GM18951 (cell line): ENCODE data around the gene CLEC1A.

Experiments used
- POLR2A ChIP-seq: IDR thresholded peaks from 4 replicates; pipeline ENCODE4 v1.6.1; 2011; ENCODE audit warnings: mild to moderate bottlenecking; ENCODE audit not compliant: insufficient read length, insufficient read depth; ENCODE audit errors: extremely low read depth
- in situ Hi-C: fragments of 300-500 bp; cut with MboI; formaldehyde crosslinking; loops from one replicate; pipeline ENCODE4 v1.12.0; 2022; ENCODE audit warnings: low sequenced_read_pairs, mixed read lengths, inconsistent platforms; ENCODE audit not compliant: unreplicated experiment

The CLEC1A gene, protein sequence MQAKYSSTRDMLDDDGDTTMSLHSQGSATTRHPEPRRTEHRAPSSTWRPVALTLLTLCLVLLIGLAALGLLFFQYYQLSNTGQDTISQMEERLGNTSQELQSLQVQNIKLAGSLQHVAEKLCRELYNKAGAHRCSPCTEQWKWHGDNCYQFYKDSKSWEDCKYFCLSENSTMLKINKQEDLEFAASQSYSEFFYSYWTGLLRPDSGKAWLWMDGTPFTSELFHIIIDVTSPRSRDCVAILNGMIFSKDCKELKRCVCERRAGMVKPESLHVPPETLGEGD

DNA sequence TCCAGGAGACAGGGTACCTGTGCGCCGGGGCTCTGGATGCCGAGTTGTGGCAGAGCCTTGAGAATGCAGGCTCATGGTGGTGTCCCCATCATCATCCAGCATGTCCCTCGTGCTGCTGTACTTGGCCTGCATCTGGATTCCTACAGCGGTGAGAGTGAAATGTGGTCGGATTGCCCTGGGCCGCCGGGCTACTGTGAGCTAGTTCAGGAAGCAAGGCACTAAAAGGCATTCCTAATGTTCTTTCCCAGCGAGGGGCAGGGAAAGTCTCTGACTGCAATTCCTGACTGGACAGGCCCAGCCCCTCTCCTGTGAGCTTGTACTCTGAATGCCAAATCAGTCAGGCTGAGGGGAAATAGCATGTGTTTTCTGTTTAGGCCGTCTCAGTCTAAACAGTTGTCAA is at the start of gene CLEC1A:
CLEC1A (minus strand) TSS at position 195 of the 400 bp plus-strand sequence; CDS start at position 132, 63 bp downstream.
- TF ChIP-seq POLR2A: no peak
- in situ Hi-C loops: no loop called here

DNA sequence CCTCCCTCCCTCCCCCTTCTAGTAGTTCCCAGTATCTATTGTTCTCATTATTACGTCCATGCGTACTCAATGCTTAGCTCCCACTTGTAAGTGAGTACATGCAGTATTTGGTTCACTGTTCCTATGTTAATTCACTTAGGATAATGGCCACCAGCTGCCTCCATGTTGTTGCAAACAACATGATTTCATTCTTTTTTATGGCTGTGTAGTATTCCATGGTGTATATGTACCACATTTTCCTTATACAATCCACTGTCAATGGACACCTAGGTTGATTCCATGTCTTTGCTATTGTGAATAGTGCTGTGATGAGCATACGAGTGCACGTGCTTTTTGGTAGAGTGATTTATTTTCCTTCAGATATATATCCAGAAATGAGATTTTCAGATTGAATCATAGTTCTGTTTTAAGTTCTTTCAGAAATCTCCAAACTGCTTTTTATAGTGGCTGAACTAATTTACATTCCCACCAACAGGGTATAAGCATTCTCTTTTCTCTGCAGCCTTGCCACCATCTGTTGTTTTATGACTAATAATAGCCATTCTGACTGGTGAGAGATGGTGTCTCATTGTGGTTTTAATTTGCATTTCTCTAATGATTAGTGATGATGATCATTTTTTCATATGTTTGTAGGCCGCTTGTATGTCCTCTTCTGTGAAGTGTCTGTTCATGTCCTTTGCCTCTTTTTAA is 49.1 kb upstream of the CLEC1A start:
- in situ Hi-C loops: loop anchor here (10.0 to 25.0 kb wide), 3 partner anchors 123 to 511 kb away; no protein-coding TSS in a partner anchor
- TF ChIP-seq POLR2A: no peak

DNA sequence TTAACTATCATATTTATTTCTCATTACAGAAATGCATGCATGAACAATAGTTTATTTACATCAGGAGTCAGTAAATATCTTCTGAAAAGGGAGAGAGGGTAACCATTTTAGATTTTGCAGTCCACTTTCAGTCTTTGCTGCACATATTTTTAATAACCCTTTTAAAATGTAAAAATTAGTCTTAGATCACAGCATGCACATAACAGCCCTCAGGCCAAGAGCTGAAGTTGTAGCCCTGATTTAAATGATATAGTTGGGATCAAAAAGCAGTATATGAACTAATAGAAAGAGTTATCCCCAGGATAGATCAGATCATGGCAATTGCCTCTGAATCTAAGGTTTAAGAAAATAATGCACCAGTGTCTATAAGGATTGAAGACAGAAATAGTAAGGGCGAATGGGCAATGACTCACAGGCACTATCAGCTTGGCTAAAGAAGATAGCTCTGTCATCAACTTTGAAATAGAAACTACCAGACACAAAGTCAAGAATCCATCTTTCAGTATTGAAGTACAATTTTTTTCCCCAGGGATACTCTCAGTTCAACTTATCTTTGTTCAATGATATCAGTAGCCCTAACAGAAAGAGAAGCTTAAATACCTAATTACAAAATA is 44.3 kb upstream of the CLEC1A start:
- TF ChIP-seq POLR2A: no peak
- in situ Hi-C loops: loop anchor here (10.0 to 25.0 kb wide), 3 partner anchors 118 to 506 kb away; no protein-coding TSS in a partner anchor

DNA sequence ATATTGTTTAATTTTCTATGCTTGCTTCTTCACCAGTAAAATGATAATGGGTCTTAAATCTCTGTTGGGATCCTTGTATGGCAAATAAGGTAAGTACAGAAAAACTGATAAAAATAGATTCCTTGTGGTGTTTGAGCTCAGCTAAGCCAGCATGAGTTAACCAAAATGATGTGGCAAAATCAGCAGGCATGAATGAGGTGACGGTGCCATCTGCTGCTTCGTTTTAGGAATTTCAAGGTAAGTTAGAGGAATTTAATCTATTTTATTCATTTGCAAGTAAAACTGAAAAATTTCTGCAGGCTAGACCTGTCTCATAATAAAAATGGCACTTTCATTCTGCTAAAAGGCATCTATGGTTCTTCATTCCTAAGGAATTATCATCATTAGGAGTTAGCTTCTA is 41.2 kb upstream of the CLEC1A start:
- in situ Hi-C loops: loop anchor here (10.0 to 25.0 kb wide), 3 partner anchors 115 to 503 kb away; no protein-coding TSS in a partner anchor
- TF ChIP-seq POLR2A: no peak

DNA sequence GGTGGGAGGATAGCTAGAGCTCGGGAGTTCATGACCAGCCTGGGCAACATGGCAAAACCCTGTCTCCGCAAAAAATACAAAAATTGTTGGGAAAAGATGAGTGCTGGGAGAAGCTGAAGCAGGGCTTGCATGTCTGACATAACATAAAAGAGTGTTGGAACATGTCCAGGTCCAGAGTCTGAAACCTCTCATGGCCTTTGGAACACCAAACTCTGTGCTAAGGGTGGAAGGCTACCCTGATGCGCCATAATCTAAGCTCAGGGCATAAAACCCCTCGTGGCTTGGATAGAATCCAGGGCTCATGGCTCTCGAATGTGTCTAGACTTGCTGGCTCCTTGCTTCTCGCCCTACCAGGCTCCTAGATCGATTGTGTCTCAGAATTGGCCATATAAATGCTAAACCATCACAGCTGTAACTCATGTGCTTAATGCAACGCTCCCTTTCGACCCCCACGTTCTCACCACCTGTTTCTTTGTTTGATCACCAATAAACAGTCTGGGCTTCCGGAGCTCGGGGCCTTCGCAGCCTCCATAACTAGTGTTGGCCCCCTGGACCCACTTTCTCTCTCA is 37.9 kb upstream of the CLEC1A start:
- in situ Hi-C loops: loop anchor here (25.0 kb wide), 2 partner anchors 324 to 499 kb away; no protein-coding TSS in a partner anchor
- TF ChIP-seq POLR2A: no peak

DNA sequence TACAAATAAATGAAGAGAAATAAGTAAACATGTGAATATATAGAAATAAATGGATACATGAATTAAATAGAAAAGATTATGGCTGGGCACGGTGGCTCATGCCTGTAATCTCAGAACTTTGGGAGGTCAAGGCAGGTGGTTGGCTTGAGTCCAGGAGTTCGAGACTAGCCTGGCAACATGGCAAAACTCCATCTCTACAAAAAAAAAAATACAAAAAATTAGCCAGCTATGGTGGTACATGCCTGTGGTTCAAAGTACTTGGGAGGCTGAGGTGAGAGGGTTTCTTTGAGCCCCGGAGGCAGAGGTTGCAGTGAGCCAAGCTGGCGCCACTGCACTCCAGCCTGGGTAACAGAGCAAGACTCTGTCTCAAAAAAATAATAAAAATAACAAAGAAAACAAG is 36.3 kb upstream of the CLEC1A start:
- in situ Hi-C loops: loop anchor here (25.0 kb wide), 2 partner anchors 323 to 498 kb away; no protein-coding TSS in a partner anchor

DNA sequence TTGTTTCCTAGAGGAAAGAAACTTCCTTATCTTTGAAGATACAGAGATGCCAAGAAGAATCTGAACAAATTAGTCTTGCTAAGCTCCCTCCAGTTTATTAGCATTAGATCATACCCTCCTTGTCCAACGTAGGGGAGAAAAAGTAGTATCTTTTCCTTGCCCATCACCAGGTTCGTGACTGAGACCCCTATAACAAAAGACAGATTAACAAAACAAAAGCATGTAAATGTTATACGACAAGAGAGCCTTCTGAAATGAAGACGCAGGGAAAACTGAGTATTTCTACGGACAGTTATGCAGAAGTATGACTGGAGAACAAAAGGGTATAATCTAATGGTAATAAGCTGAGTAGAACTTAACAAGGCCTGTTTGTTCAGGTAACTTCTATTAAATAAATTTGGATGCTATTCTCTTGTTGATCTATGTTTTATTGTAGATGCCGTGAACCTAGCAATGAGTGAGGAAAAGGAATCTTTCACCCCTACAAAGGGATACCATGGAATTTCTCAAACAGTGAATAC is 34.1 kb upstream of the CLEC1A start:
- no peak for TF ChIP-seq POLR2A
- in situ Hi-C loops: loop anchor here (25.0 kb wide), 2 partner anchors 321 to 496 kb away; no protein-coding TSS in a partner anchor

More for the DNA sequence above, 36.3 kb upstream of the CLEC1A start:
- TF ChIP-seq POLR2A: no peak

DNA sequence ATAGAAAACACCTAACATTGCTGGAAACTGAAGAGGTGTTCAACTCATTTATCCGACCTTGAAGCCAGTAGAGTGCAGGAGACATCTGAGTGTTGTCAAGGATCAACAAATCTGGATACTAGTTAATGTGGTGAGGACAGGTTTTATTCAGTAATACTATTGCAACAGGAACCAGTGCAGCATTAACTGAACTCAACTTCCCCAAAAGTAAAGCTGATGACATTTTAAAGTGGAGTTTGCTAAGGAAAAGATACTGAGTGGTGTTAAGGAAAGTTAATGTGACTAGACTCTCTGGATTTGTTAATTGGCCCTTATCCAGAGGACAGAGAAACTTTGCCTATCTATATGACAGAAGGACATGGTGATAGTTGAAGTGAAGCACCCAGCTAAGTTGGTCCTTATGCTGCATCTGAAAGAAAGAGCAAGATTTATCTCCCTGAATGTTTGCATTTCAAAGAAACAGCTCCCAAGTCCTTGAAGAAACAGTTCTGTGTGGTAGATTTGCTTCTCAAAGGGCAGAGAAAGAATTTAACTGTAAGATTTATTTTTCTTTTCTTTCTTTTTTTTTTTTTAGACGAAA is 32.4 kb upstream of the CLEC1A start:
- in situ Hi-C loops: loop anchor here (25.0 kb wide), 2 partner anchors 319 to 494 kb away; no protein-coding TSS in a partner anchor
- no peak for TF ChIP-seq POLR2A

DNA sequence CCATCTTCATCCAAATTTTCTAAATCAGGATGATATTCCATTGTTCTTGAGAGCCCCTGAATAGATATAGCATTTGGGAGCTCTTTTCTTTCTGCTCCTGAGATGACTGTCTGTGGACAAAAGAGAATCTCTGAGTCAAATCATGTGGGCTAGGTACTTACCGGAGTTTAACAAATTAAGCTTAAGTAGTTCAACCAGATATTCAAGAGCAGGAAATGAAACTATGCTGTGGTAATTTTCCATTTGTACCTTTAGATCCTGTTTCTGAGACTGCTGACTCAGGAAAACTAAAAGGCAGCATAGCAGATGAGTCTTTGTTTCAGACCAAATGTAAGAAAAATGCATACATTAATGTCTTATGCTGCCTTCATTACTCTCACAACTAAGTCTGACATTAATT is 31.3 kb upstream of the CLEC1A start, which contains the start of gene CLEC7A:
CLEC7A (minus strand) TSS at position 158 of the 400 bp plus-strand sequence; CDS start at position 41, 117 bp downstream.
- TF ChIP-seq POLR2A: no peak
- in situ Hi-C loops: loop anchor here (25.0 kb wide), 2 partner anchors 318 to 493 kb away; no protein-coding TSS in a partner anchor

DNA sequence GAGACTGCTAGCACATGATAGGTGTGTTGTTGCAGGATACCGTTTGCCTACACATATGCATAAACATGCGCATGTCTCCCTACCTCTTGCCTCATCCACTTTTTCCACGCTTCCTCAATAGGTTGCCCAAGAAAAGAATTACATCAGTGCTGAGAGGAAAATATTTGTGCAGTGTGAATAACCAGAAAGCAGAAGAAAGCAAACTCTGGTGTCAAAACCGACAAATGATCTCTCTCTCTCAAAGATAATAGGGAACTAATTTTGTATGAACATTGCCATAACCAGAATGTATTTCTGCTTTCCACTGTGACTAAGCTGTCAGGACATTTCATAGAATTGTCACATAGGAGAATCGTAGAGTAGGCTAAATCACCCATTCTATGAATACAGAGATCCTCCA is 29.9 kb upstream of the CLEC1A start:
- in situ Hi-C loops: loop anchor here (25.0 kb wide), 2 partner anchors 316 to 491 kb away; no protein-coding TSS in a partner anchor

DNA sequence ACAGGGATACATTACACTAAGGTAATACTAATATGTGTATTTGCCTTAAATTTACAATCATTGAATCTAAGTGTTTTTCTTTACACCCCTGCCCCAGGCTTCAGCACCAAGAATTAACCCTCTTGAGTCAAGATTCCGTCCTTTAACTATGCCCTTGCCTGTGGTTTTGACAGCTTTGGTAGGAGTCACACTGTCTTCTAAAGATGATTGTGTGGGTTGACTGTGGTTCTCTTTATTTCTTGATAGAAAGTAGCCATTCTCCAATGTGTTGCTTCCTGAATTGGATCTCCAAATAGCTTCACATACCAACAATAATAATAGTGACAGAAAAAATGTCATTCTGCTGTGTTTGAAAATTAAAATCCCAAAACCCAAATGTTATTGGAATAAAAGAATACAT is 27.6 kb upstream of the CLEC1A start:
- no peak for TF ChIP-seq POLR2A
- in situ Hi-C loops: loop anchor here (25.0 kb wide), 2 partner anchors 314 to 489 kb away; no protein-coding TSS in a partner anchor

More for the DNA sequence above, 29.9 kb upstream of the CLEC1A start:
- no peak for TF ChIP-seq POLR2A

DNA sequence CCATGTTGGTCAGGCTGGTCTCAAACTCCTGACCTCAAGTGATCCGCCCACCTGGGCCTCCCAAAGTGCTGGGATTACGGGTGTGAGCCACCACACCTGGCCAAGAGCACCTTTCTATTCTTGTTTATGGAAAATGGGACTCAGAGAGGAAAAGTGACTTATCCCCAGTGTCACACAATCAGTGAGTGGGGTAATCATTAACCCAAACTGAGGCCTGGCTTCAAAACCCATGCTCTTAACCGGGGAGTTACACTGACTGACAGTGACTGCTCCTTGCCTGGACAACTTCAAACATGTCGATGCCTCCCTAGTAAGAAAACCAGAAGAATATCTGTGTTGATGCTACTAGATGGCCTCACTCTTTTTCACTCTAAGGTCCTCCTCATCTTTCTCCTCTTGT is 23.9 kb upstream of the CLEC1A start:
- in situ Hi-C loops: no loop called here
- TF ChIP-seq POLR2A: no peak
